HG03571 (cell line): ENCODE measurements around the gene C22orf39.

Experiments
- ATAC-seq: cut with Tn5 transposase; IDR thresholded peaks from one replicate; pipeline ENCODE4 v1.9.1; 2021; ENCODE audit not compliant: unreplicated experiment

C22orf39 gene

DNA sequence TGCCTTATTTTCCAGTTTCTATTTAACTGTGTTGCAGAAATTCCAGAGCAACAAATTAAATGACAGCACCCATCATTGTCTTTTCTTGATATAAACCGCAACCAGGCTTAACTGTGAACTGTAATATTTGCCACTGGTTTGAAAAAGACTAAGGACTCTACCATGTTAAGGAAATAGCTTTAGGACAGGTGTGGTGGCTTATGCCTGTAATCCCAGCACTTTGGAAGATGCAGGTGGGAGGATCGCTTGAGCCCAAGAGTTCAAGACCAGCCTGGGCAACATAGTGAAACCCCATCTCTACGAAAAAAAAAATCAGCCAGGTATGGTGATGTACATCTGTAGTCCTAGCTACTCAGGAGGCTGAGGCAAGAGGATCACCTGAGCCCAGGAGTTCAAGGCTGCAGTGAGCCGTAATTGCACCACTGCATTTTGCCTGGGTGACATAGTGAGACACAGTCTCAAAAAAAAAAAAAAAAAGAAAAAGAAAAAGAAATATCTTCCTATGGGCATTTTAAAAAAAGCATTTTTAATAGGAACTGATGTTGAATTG is 44.8 kb downstream of the C22orf39 start:
- ATAC-seq: no peak

GRCh38 chr22:19401483-19401882 is 46.0 kb downstream of the C22orf39 start:
- ATAC-seq: no peak

- ATAC-seq: no peak
Observed at GRCh38 chr22:19400881-19401280, 46.6 kb downstream of the C22orf39 start.

GRCh38 chr22:19398652-19399051 is 48.9 kb downstream of the C22orf39 start:
- ATAC-seq: no peak

GRCh38 chr22:19398206-19398605 is 49.3 kb downstream of the C22orf39 start:
- ATAC-seq: no peak

DNA sequence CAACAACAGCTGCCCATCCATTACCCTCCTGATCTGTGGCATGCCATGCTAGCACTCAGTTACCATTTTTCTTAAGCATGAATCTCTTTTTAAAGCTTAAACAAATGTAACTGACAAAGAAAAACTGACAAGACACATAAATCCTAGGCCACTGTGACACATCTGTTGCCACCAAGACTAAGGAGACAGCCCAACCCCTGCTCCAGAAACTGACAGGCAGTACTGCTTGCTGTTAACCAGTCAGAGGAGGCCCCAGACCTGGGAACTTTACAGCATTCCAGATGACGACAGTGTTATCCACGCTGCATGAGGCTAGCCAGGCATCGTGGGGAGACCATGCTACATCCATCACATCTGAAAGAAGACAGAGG is 49.8 kb downstream of the C22orf39 start:
- no peak for ATAC-seq

DNA sequence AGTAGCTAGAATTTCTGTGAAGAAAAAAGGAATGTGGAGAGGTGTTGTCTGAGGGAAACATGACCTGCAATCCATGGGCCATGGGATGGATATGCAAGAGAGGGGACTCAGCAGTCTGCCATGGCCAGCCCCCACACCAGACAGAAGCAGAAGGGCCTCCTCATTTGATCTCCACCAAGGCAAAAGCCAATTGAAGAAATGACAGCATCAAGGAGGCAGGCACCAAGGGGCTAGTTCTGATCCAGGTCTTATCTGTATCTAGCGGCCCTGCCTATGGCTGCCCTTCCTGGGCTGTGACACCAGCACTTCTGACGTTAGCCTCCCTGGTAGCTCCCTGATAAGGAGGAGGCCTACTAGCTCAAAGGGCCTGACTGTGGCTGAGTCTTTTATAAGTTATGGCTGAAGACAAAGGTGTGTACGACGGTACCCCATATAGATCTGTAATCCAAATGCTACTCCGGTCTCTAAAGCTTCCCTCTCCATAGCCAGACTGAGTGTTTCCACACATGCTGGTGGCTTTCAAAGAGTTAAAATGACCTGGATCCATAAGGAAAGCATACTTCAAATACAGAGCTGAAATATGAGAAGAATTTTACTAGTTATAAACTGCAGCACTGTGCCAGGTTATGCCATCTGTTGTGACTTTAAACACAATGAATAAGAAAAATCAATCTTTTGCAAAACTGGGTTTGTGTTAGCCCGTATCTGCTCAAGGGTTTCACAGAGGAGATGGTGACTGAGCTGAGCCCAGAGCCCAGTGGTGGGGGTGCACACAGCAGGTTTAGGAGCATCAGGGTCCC is 50.4 kb downstream of the C22orf39 start:
- no peak for ATAC-seq

- no peak for ATAC-seq
Observed at GRCh38 chr22:19396561-19396933, 51.0 kb downstream of the C22orf39 start.

DNA sequence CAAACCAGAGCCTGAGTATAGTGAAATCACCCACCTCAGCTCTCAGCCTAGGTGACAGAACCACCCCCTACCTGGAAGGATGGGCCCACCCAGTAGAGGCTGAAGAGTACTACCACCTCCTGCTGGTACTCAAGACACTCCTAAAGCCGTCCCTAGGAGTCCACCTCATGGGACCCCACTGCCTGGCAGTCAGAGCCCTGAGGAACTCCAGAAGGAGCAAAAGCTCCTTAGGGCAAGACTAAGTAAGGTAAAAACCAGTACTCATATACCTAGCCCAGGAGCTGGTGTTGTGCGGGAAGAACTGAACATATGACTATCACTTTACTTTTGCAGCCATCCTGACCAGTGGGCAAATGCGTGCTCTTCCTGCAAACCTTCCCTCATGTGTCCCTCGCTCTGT is 52.2 kb downstream of the C22orf39 start:
- ATAC-seq: no peak

DNA sequence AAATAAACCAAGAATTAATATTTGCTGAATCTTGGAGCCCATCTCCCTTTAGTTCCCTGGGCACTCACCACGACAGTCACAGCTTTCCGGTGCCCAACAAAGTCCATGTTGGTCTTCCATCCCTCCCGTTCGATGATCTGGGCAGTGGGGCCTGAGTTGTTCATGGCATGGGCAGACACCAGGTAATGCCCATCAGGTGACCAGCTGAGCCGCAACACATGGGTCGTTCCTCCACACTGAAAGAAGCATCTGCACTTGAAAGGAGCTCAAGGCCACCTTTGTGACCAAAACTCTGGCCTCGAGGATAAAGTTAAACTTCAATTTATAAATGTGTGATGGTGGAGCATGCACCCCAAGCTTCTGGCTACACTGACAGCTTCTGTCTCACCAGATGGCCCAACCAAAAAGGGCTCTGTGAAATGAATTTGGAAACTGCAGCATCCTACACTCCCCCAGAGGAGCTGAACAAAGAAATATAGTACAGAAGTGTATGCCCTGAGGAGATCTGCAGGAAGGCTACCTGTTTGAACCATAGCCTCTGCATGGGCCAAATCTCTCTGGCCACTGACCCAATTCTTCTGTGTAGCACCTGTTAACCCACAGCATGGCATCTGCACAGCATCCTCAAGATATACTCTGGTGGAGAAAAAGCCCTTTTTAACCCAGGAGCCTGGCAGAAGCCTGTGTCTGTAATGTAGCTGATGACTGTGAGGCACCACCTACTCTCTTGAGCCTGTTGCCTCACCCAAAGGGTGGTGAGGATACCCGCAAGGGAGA is 53.0 kb downstream of the C22orf39 start:
- ATAC-seq: no peak

- no peak for ATAC-seq
Observed at GRCh38 chr22:19393704-19394103, 53.8 kb downstream of the C22orf39 start.
